K562 (cell line): ENCODE data around the gene KCNC4. TPM values are rescaled to one million over a fixed set of nuclear protein-coding genes. Genes with fewer than 3 reads are reported as not detected.

Experiments
- ATAC-seq: fragments of 200-7000 bp; cut with Tn5 transposase; 3 replicates; pipeline ENCODE4 v1.9.1; 2020; ENCODE audit warnings: moderate library complexity
- BruUV-seq: library from RNA; stranded (reverse); fragments of 400-500 nt; replicated peaks from 2 replicates; lab custom pipeline; 2021; lab: Mats Ljungman, UMichigan
- CTCF ChIA-PET: fragments of 300-600 bp; formaldehyde crosslinking; extraction: SDS; loops from one replicate; lab custom pipeline; 2021; ENCODE audit warnings: low intra/inter-chr PET ratio; lab: Yijun Ruan, JAX
- POLR2A ChIA-PET: fragments of 300-600, 350-650 bp; sonication (Branson Sonifier 250); formaldehyde crosslinking; extraction: SDS; loops from one replicate; lab custom pipeline; 2021; ENCODE audit warnings: antibody characterized with exemption, inconsistent platforms; lab: Yijun Ruan, JAX
- DNase-seq, 4 experiments: peaks; one replicate each; pipeline versions ENCODE4 v3.0.0 to v3.0.0-alpha.2; 2011 to 2018; ENCODE audit warnings: low spot score in 3 of 4, mixed read lengths in 3 of 4; ENCODE audit errors: extremely low read depth in 1 of 4
- FAIRE-seq: peaks from 2 replicates; lab custom pipeline; 2011; peaks lifted over from hg19 to GRCh38; lab: Jason Lieb, UNC
- H2AFZ ChIP-seq: 2 replicates; pipeline ENCODE4 v1.6.0; 2011; ENCODE audit warnings: low read depth, low read length, control low read depth, inconsistent platforms
- H3K27ac ChIP-seq: fragments of 200-600 bp; 3 replicates; pipeline ENCODE4 v1.8.0; 2011; ENCODE audit warnings: low read depth, mild to moderate bottlenecking, control low read depth, inconsistent platforms, low read length, moderate library complexity, mixed read lengths; ENCODE audit errors: extremely low read depth
- H3K27me3 ChIP-seq, 2 experiments: fragments of 300-600 bp in 1 of 2; 2 replicates in 1 of 2; 3 replicates in 1 of 2; pipeline versions ENCODE4 v1.6.0 to v1.8.0; 2011; ENCODE audit warnings: inconsistent platforms in 2 of 2, low read length in 2 of 2, mild to moderate bottlenecking in 1 of 2, mixed read lengths in 1 of 2, moderate library complexity in 1 of 2; ENCODE audit not compliant: control insufficient read depth in 2 of 2, insufficient read depth in 2 of 2
- H3K36me3 ChIP-seq: fragments of 300-600 bp; 3 replicates; pipeline ENCODE4 v1.8.0; 2011; ENCODE audit warnings: mild to moderate bottlenecking, low read length, inconsistent platforms; ENCODE audit not compliant: control insufficient read depth, insufficient read depth
- H3K4me1 ChIP-seq, 2 experiments: fragments of 200-600 bp in 1 of 2; replicated peaks in 1 of 2; 2 replicates in 1 of 2; 3 replicates in 1 of 2; pipeline versions ENCODE4 v1.5.1 to v1.8.0; 2011; ENCODE audit warnings: inconsistent platforms in 2 of 2, low read length in 2 of 2, mild to moderate bottlenecking in 1 of 2, mixed read lengths in 1 of 2, moderate library complexity in 1 of 2; ENCODE audit not compliant: control insufficient read depth in 2 of 2, insufficient read depth in 2 of 2
- H3K4me2 ChIP-seq: 2 replicates; pipeline ENCODE4 v1.6.1; 2011; ENCODE audit warnings: low read length, control low read depth, inconsistent platforms, mixed read lengths; ENCODE audit not compliant: insufficient read depth
- H3K4me3 ChIP-seq: fragments of 200-600 bp; sonication (generic), shearing (Covaris generic); 2 replicates; pipeline ENCODE4 v1.5.1; 2016; ENCODE audit warnings: control low read depth, inconsistent platforms
- H3K79me2 ChIP-seq: fragments of 200-600 bp; 3 replicates; pipeline ENCODE4 v1.8.0; 2011; ENCODE audit warnings: low read length, inconsistent platforms; ENCODE audit not compliant: control insufficient read depth, insufficient read depth
- H3K9ac ChIP-seq, 2 experiments: 2 replicates each; pipeline versions ENCODE4 v1.6.0 to v1.6.1; 2011; ENCODE audit warnings: low read depth in 2 of 2, low read length in 2 of 2, control low read depth in 1 of 2, inconsistent platforms in 1 of 2, mild to moderate bottlenecking in 1 of 2, mixed read lengths in 1 of 2; ENCODE audit not compliant: insufficient read depth in 1 of 2
- H3K9me1 ChIP-seq: one replicate; pipeline ENCODE4 v1.6.0; 2011; ENCODE audit warnings: inconsistent platforms, mild to moderate bottlenecking, low read length, moderate library complexity; ENCODE audit not compliant: control insufficient read depth, insufficient read depth
- H3K9me3 ChIP-seq: replicated peaks from 2 replicates; pipeline ENCODE4 v1.5.1; 2011; ENCODE audit warnings: low read depth, low read length, inconsistent platforms; ENCODE audit not compliant: control insufficient read depth, insufficient read depth
- H4K20me1 ChIP-seq: replicated peaks from 2 replicates; pipeline ENCODE4 v1.6.1; 2011; ENCODE audit warnings: low read length, inconsistent platforms, mixed read lengths; ENCODE audit not compliant: control insufficient read depth, insufficient read depth
- ASH1L ChIP-seq: fragments of 450-650 bp; IDR thresholded peaks from 2 replicates; pipeline ENCODE4 v1.6.1; 2018; ENCODE audit warnings: borderline replicate concordance, mild to moderate bottlenecking, low read depth; ENCODE audit not compliant: partially characterized antibody
- CBX1 ChIP-seq: sonication (generic); IDR thresholded peaks from 2 replicates; pipeline ENCODE4 v1.6.1; 2016; ENCODE audit warnings: antibody characterized with exemption, low read depth, mild to moderate bottlenecking
- DIDO1 ChIP-seq: fragments of 450-650 bp; IDR thresholded peaks from 2 replicates; pipeline ENCODE4 v1.6.1; 2016; ENCODE audit warnings: low read depth, missing biosample characterization, missing genetic modification characterization
- ELF4 ChIP-seq: fragments of 450-650 bp; formaldehyde crosslinking; IDR thresholded peaks from 2 replicates; pipeline ENCODE4 v1.4.0; 2022; ENCODE audit warnings: missing genetic modification characterization
- ESRRB ChIP-seq: fragments of 250-450 bp; sonication (Bioruptor Pico); IDR thresholded peaks from 2 replicates; pipeline ENCODE4 v1.5.0; 2020; ENCODE audit warnings: mild to moderate bottlenecking, moderate library complexity, borderline replicate concordance
- FOXA1 ChIP-seq: fragments of 450-650 bp; IDR thresholded peaks from 2 replicates; pipeline ENCODE4 v1.6.1; 2016; ENCODE audit warnings: mild to moderate bottlenecking, borderline replicate concordance
- HMG20A ChIP-seq: fragments of 450-650 bp; formaldehyde crosslinking; conservative IDR thresholded peaks from 2 replicates; pipeline ENCODE4 v1.4.0; 2020; ENCODE audit warnings: mild to moderate bottlenecking, mixed read lengths
- HSF4 ChIP-seq: fragments of 250-450 bp; sonication (Bioruptor Pico); IDR thresholded peaks from 2 replicates; pipeline ENCODE4 v2.1.2; 2022; ENCODE audit warnings: mild to moderate bottlenecking, moderate library complexity, borderline replicate concordance
- MEF2A ChIP-seq: IDR thresholded peaks from 2 replicates; pipeline ENCODE4 v1.6.1; 2011; ENCODE audit warnings: low read depth, mild to moderate bottlenecking, low read length, moderate library complexity; ENCODE audit not compliant: control insufficient read depth
- RAD51 ChIP-seq: fragments of 450-650 bp; IDR thresholded peaks from 2 replicates; pipeline ENCODE4 v1.7.1; 2016; ENCODE audit warnings: low read depth, mild to moderate bottlenecking, borderline replicate concordance
- RCOR1 ChIP-seq, 2 experiments: IDR thresholded peaks; 2 replicates each; pipeline ENCODE4 v1.6.1; 2012; ENCODE audit warnings: low read depth in 2 of 2, low read length in 2 of 2, borderline replicate concordance in 1 of 2, improper control_type of control experiment in 1 of 2
- SIRT6 ChIP-seq: IDR thresholded peaks from one replicate; pipeline ENCODE4 v1.6.1; 2012; ENCODE audit warnings: low read depth, mild to moderate bottlenecking, control low read depth, inconsistent platforms, low read length, moderate library complexity
- SLC30A9 ChIP-seq: fragments of 250-450 bp; sonication (Bioruptor Pico); IDR thresholded peaks from 2 replicates; pipeline ENCODE4 v1.8.0; 2022; ENCODE audit warnings: mild to moderate bottlenecking, moderate library complexity
- ZBED1 ChIP-seq: IDR thresholded peaks from 2 replicates; pipeline ENCODE4 v1.6.1; 2014
- ZNF384 ChIP-seq: IDR thresholded peaks from 2 replicates; pipeline ENCODE4 v1.6.1; 2012; ENCODE audit warnings: low read depth, low read length, improper control_type of control experiment
- WGBS: fragments of 100-300 bp; shearing (Covaris generic); methylation state at CpG from one replicate; pipeline ENCODE4 v1.1.6; 2016; ENCODE audit warnings: low coverage, mixed read lengths; ENCODE audit not compliant: insufficient coverage; ENCODE audit errors: missing lambda C conversion rate; 5-methylcytosine and 5-hydroxymethylcytosine counted together
- in situ Hi-C: fragments of 300-500 bp; cut with MboI; formaldehyde crosslinking; loops from 4 replicates; pipeline ENCODE4 v1.15.0; 2018; ENCODE audit warnings: inconsistent platforms, mixed read lengths
- intact Hi-C: fragments of 100-400 bp; cut with micrococcal nuclease; formaldehyde crosslinking; loops from 2 replicates; pipeline ENCODE4 v1.14.2; 2022
- polyA plus RNA-seq, 8 experiments: library from polyadenylated mRNA; depleted of rRNA in 4 of 8; stranded (reverse) in 5 of 8; unstranded in 3 of 8; fragments of >200 nt; fragmentation: Nextera tagmentation in 2 of 8; fragmentation: Illumina TruSeq in 1 of 8; extraction: Ambion mirVana in 2 of 8; extraction: Trizol in 1 of 8; gene quantifications; 2 replicates each; pipeline versions ENCODE4 v1.2.1 to v1.2.3, GENCODE V29; 2011 to 2014; ENCODE audit warnings: inconsistent platforms in 1 of 8, missing spikeins in 1 of 8
- total RNA-seq, 7 experiments: library from RNA; depleted of rRNA in 6 of 7; stranded (reverse); fragments of >200 nt in 6 of 7; fragmentation: Illumina TruSeq in 2 of 7; extraction: Trizol in 2 of 7; gene quantifications; 2 replicates each; pipeline versions ENCODE4 v1.2.1 to v1.2.3, GENCODE V29; 2011 to 2021; ENCODE audit warnings: low replicate concordance in 1 of 7

Gene KCNC4
- total and polyA plus RNA-seq, 9 of the 15 experiments (the other 6 are each of a cell fraction or from before 2014, with no cell fraction given): 0.07 to 1.8 (median 0.73) TPM

DNA sequence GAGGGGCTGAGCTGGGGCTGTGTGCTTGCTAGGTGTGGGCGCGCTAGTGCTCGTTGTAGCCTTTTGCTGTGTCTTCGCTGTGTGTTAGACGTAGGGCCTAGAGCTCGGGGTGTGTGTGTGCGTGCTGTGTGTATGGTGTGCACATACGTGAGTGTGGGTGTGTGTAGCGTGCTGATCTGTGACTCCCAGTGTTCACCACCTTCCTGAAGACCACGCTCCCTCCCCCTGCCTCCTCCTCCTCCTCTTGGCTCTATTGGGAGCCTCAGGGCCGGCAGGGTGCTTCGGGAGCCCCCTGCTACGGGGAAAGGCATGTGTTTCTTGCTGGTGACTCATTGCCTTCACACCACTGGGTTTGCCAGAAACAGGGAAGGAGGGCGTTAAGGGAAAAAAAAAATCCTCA is 9.4 kb upstream of the KCNC4 start:
- Histone ChIP-seq H2AFZ (no peak overlapping the region), H3K27ac (no peak overlapping the region), H3K4me3 (no peak overlapping the region), H3K4me1 (no peaks in the 10 kb centered on the region), H4K20me1 (0 out of 2 replicates have a peak, but pooled peaks cover 8% of the 10 kb centered on the region), H3K9me3 (no peaks in the 10 kb centered on the region), H3K27me3 (peaks cover 3 to 42% of the 10 kb centered on the region in 2 experiments; a peak in 3 of 5 replicates), H3K9me1 (peaks cover 2% of the 10 kb centered on the region), H3K9ac (no peak overlapping the region), H3K4me2 (no peak overlapping the region), H3K79me2 (no peaks in the 10 kb centered on the region), H3K36me3 (no peaks in the 10 kb centered on the region)
- intact Hi-C loops: no loop called here
- WGBS: 7% methylated on average over 14 of the region's 14 CpGs
- CTCF ChIA-PET: interaction anchor here (0.8 to 3.7 kb wide), 2 partner anchors 259 to 295 kb away, joined by 4 to 45 read pairs; no protein-coding TSS in a partner anchor
- BruUV-seq: no TSS peak
- POLR2A ChIA-PET: interaction anchor here (0.6 to 1.1 kb wide), 5 partner anchors 16 to 301 kb away, joined by 3 to 8 read pairs (median 3); no protein-coding TSS in a partner anchor
- in situ Hi-C loops: loop anchor here (5.0 kb wide), 3 partner anchors 112 to 252 kb away; partner anchors contain the start of gene PROK1
- no peak for ATAC-seq
- FAIRE-seq: no peak
- TF ChIP-seq RCOR1 (IDR thresholded peaks at IDR 0.05; ENCODE audit: borderline replicate concordance in 1 of 2, low read depth in 2 of 2, low read length in 2 of 2) (no peak), ZNF384 (no peak), CBX1 (no peak)
- no peak for DNase-seq

DNA sequence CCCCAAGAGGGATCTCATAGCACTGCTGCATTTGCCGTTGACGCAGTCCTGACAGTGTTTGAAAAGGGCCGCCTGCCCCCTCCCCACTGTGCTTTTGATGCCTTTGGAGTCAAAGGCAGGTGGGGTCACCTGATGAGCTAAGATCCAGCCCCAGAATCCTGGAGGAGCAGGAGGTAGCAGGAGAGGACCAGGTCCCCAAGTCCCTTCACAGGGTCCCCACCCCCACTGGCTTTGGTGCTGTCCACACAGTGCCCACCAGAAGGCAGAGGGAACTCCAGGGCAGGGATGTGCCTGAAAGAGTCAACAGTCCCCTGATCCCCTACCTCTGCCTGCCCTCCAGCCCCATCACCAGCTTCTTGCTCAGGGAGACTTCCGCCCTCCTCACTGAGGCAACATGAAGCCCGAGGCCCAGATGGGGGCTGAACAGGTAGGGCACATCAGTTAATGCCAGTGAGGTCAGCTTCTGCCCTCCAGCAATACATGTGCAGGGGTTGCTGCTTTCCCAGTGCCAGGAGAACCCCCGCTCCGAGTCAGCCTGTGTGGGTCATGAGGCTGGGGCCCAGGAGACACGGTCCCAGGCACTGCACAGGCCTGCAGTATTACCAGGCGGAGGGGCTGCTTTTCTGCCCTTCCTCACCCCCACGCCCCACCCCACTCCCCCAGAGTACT is 8.8 kb upstream of the KCNC4 start:
- WGBS: 2% methylated on average over 10 of the region's 10 CpGs
- H3K9ac ChIP-seq: no peak overlapping the region
- H2AFZ ChIP-seq: no peak overlapping the region
- no peaks in the 10 kb centered on the region for H3K79me2 ChIP-seq
- no TSS peak for BruUV-seq
- H3K9me3 ChIP-seq: no peaks in the 10 kb centered on the region
- no peak for FAIRE-seq
- DNase-seq: no peak
- H4K20me1 ChIP-seq: 0 out of 2 replicates have a peak, but pooled peaks cover 10% of the 10 kb centered on the region
- H3K27me3 ChIP-seq: peaks cover 3 to 39% of the 10 kb centered on the region in 2 experiments; a peak in 3 of 5 replicates
- ChIA-PET CTCF (interaction anchor here (0.6 to 5.3 kb wide), 3 partner anchors 155 to 294 kb away, joined by 4 to 58 read pairs (median 45); no protein-coding TSS in a partner anchor), POLR2A (interaction anchor here (0.6 to 1.1 kb wide), 5 partner anchors 15 to 301 kb away, joined by 3 to 8 read pairs (median 3); no protein-coding TSS in a partner anchor)
- intact Hi-C loops: no loop called here
- H3K27ac ChIP-seq: no peak overlapping the region
- H3K4me1 ChIP-seq: no peaks in the 10 kb centered on the region
- TF ChIP-seq ASH1L: no peak
- no peak for TF ChIP-seq ESRRB (CRISPR knock-in tag)
- no peak for TF ChIP-seq HMG20A
- no peak for TF ChIP-seq SLC30A9 (CRISPR knock-in tag)
- TF ChIP-seq SIRT6: no peak
- TF ChIP-seq RAD51: no peak
- TF ChIP-seq FOXA1: no peak
- TF ChIP-seq ELF4 (CRISPR knock-in tag): no peak
- no peak for TF ChIP-seq MEF2A
- no peak for TF ChIP-seq DIDO1
- no peak for TF ChIP-seq ZBED1
- no peak for TF ChIP-seq HSF4 (CRISPR knock-in tag)
- H3K4me2 ChIP-seq: no peak overlapping the region
- in situ Hi-C loops: loop anchor here (5.0 kb wide), 3 partner anchors 111 to 251 kb away; partner anchors contain the start of gene PROK1
- peaks cover 2% of the 10 kb centered on the region for H3K9me1 ChIP-seq
- ATAC-seq: no peak
- no peak overlapping the region for H3K4me3 ChIP-seq
- no peaks in the 10 kb centered on the region for H3K36me3 ChIP-seq
